K562 (cell line): ENCODE data around the gene DCLK2. TPM values are rescaled to one million over a fixed set of nuclear protein-coding genes. Genes with fewer than 3 reads are reported as not detected.

ENCODE experiments used
- ATAC-seq: fragments of 200-7000 bp; cut with Tn5 transposase; 3 replicates; pipeline ENCODE4 v1.9.1; 2020; ENCODE audit warnings: moderate library complexity
- BruUV-seq: library from RNA; stranded (reverse); fragments of 400-500 nt; replicated peaks from 2 replicates; lab custom pipeline; 2021; lab: Mats Ljungman, UMichigan
- CTCF ChIA-PET: fragments of 300-600 bp; formaldehyde crosslinking; extraction: SDS; loops from one replicate; lab custom pipeline; 2021; ENCODE audit warnings: low intra/inter-chr PET ratio; lab: Yijun Ruan, JAX
- POLR2A ChIA-PET: fragments of 300-600, 350-650 bp; sonication (Branson Sonifier 250); formaldehyde crosslinking; extraction: SDS; loops from one replicate; lab custom pipeline; 2021; ENCODE audit warnings: antibody characterized with exemption, inconsistent platforms; lab: Yijun Ruan, JAX
- DNase-seq, 4 experiments: peaks; one replicate each; pipeline versions ENCODE4 v3.0.0 to v3.0.0-alpha.2; 2011 to 2018; ENCODE audit warnings: low spot score in 3 of 4, mixed read lengths in 3 of 4; ENCODE audit errors: extremely low read depth in 1 of 4
- FAIRE-seq: peaks from 2 replicates; lab custom pipeline; 2011; peaks lifted over from hg19 to GRCh38; lab: Jason Lieb, UNC
- H2AFZ ChIP-seq: 2 replicates; pipeline ENCODE4 v1.6.0; 2011; ENCODE audit warnings: low read depth, low read length, control low read depth, inconsistent platforms
- H3K27ac ChIP-seq: fragments of 200-600 bp; 3 replicates; pipeline ENCODE4 v1.8.0; 2011; ENCODE audit warnings: low read depth, mild to moderate bottlenecking, control low read depth, inconsistent platforms, low read length, moderate library complexity, mixed read lengths; ENCODE audit errors: extremely low read depth
- H3K27me3 ChIP-seq, 2 experiments: fragments of 300-600 bp in 1 of 2; 2 replicates in 1 of 2; 3 replicates in 1 of 2; pipeline versions ENCODE4 v1.6.0 to v1.8.0; 2011; ENCODE audit warnings: inconsistent platforms in 2 of 2, low read length in 2 of 2, mild to moderate bottlenecking in 1 of 2, mixed read lengths in 1 of 2, moderate library complexity in 1 of 2; ENCODE audit not compliant: control insufficient read depth in 2 of 2, insufficient read depth in 2 of 2
- H3K36me3 ChIP-seq: fragments of 300-600 bp; 3 replicates; pipeline ENCODE4 v1.8.0; 2011; ENCODE audit warnings: mild to moderate bottlenecking, low read length, inconsistent platforms; ENCODE audit not compliant: control insufficient read depth, insufficient read depth
- H3K4me1 ChIP-seq, 2 experiments: fragments of 200-600 bp in 1 of 2; replicated peaks in 1 of 2; 2 replicates in 1 of 2; 3 replicates in 1 of 2; pipeline versions ENCODE4 v1.5.1 to v1.8.0; 2011; ENCODE audit warnings: inconsistent platforms in 2 of 2, low read length in 2 of 2, mild to moderate bottlenecking in 1 of 2, mixed read lengths in 1 of 2, moderate library complexity in 1 of 2; ENCODE audit not compliant: control insufficient read depth in 2 of 2, insufficient read depth in 2 of 2
- H3K4me2 ChIP-seq: 2 replicates; pipeline ENCODE4 v1.6.1; 2011; ENCODE audit warnings: low read length, control low read depth, inconsistent platforms, mixed read lengths; ENCODE audit not compliant: insufficient read depth
- H3K4me3 ChIP-seq: fragments of 200-600 bp; sonication (generic), shearing (Covaris generic); 2 replicates; pipeline ENCODE4 v1.5.1; 2016; ENCODE audit warnings: control low read depth, inconsistent platforms
- H3K79me2 ChIP-seq: fragments of 200-600 bp; 3 replicates; pipeline ENCODE4 v1.8.0; 2011; ENCODE audit warnings: low read length, inconsistent platforms; ENCODE audit not compliant: control insufficient read depth, insufficient read depth
- H3K9ac ChIP-seq, 2 experiments: 2 replicates each; pipeline versions ENCODE4 v1.6.0 to v1.6.1; 2011; ENCODE audit warnings: low read depth in 2 of 2, low read length in 2 of 2, control low read depth in 1 of 2, inconsistent platforms in 1 of 2, mild to moderate bottlenecking in 1 of 2, mixed read lengths in 1 of 2; ENCODE audit not compliant: insufficient read depth in 1 of 2
- H3K9me1 ChIP-seq: one replicate; pipeline ENCODE4 v1.6.0; 2011; ENCODE audit warnings: inconsistent platforms, mild to moderate bottlenecking, low read length, moderate library complexity; ENCODE audit not compliant: control insufficient read depth, insufficient read depth
- H3K9me3 ChIP-seq: replicated peaks from 2 replicates; pipeline ENCODE4 v1.5.1; 2011; ENCODE audit warnings: low read depth, low read length, inconsistent platforms; ENCODE audit not compliant: control insufficient read depth, insufficient read depth
- H4K20me1 ChIP-seq: replicated peaks from 2 replicates; pipeline ENCODE4 v1.6.1; 2011; ENCODE audit warnings: low read length, inconsistent platforms, mixed read lengths; ENCODE audit not compliant: control insufficient read depth, insufficient read depth
- ESRRB ChIP-seq: fragments of 250-450 bp; sonication (Bioruptor Pico); IDR thresholded peaks from 2 replicates; pipeline ENCODE4 v1.5.0; 2020; ENCODE audit warnings: mild to moderate bottlenecking, moderate library complexity, borderline replicate concordance
- FOS ChIP-seq: IDR thresholded peaks from 3 replicates; pipeline ENCODE4 v1.6.1; 2011; ENCODE audit not compliant: insufficient read length; ENCODE audit errors: extremely low read depth
- FOSL1 ChIP-seq: fragments of 200-800 bp; sonication (Bioruptor generic); conservative IDR thresholded peaks from 2 replicates; pipeline ENCODE4 v1.6.1; 2016; ENCODE audit warnings: missing genetic modification characterization, missing compliant biosample characterization
- HDGF ChIP-seq: fragments of 450-650 bp; IDR thresholded peaks from 2 replicates; pipeline ENCODE4 v1.6.1; 2016
- HNRNPH1 ChIP-seq: fragments of 200-400 bp; formaldehyde crosslinking; optimal IDR thresholded peaks from 2 replicates; pipeline ENCODE3; 2017; ENCODE audit warnings: low read depth, mild to moderate bottlenecking, low read length, moderate library complexity
- KDM4B ChIP-seq, 2 experiments: fragments of 450-650 bp in 1 of 2; sonication (generic) in 1 of 2; IDR thresholded peaks; 2 replicates each; pipeline ENCODE4 v1.6.1; 2016 to 2017; ENCODE audit warnings: borderline replicate concordance in 2 of 2, antibody characterized with exemption in 1 of 2, low read depth in 1 of 2, mild to moderate bottlenecking in 1 of 2
- NR2C1 ChIP-seq, 2 experiments: fragments of 450-650 bp; IDR thresholded peaks; 2 replicates each; pipeline ENCODE4 v1.6.1; 2017; ENCODE audit warnings: mild to moderate bottlenecking in 2 of 2, antibody characterized with exemption in 1 of 2, inconsistent platforms in 1 of 2, missing compliant biosample characterization in 1 of 2, missing genetic modification characterization in 1 of 2
- POLR2B ChIP-seq: fragments of 450-650 bp; IDR thresholded peaks from 2 replicates; pipeline ENCODE4 v1.6.1; 2018; ENCODE audit warnings: low read depth; ENCODE audit not compliant: partially characterized antibody
- PTBP1 ChIP-seq: fragments of 200-400 bp; formaldehyde crosslinking; IDR thresholded peaks from 2 replicates; pipeline ENCODE4 v1.6.1; 2017; ENCODE audit warnings: low read depth, low read length
- RBM14 ChIP-seq: fragments of 200-400 bp; formaldehyde crosslinking; IDR thresholded peaks from 2 replicates; pipeline ENCODE4 v1.6.1; 2018; ENCODE audit warnings: low read depth, mild to moderate bottlenecking, low read length, moderate library complexity, borderline replicate concordance; ENCODE audit not compliant: insufficient read depth
- SIX5 ChIP-seq, 2 experiments: IDR thresholded peaks; 2 replicates each; pipeline ENCODE4 v1.6.1; 2011; ENCODE audit warnings: low read length in 2 of 2, borderline replicate concordance in 1 of 2, low read depth in 1 of 2, mild to moderate bottlenecking in 1 of 2, moderate library complexity in 1 of 2; ENCODE audit not compliant: insufficient read depth in 1 of 2
- SMC3 ChIP-seq: conservative IDR thresholded peaks from 2 replicates; pipeline ENCODE4 v1.6.1; 2011; ENCODE audit warnings: low read depth, low read length, improper control_type of control experiment; ENCODE audit not compliant: insufficient read depth
- ZKSCAN1 ChIP-seq: fragments of 150-350 bp; IDR thresholded peaks from 2 replicates; pipeline ENCODE4 v1.6.1; 2016; ENCODE audit warnings: low read depth, low read length
- ZNF263 ChIP-seq: sonication (generic); formaldehyde crosslinking; IDR thresholded peaks from 2 replicates; pipeline ENCODE4 v1.8.0; 2022; ENCODE audit warnings: mild to moderate bottlenecking, missing genetic modification reagents, borderline replicate concordance
- ZNF551 ChIP-seq: fragments of 250-450 bp; sonication (Bioruptor Pico); IDR thresholded peaks from 2 replicates; pipeline ENCODE4 v1.5.0; 2021; ENCODE audit warnings: mild to moderate bottlenecking, moderate library complexity
- ZNF584 ChIP-seq: fragments of 200-800 bp; sonication (Bioruptor generic); IDR thresholded peaks from 2 replicates; pipeline ENCODE4 v1.6.1; 2016; ENCODE audit warnings: low read depth, mild to moderate bottlenecking, missing genetic modification characterization, missing compliant biosample characterization
- WGBS: fragments of 100-300 bp; shearing (Covaris generic); methylation state at CpG from one replicate; pipeline ENCODE4 v1.1.6; 2016; ENCODE audit warnings: low coverage, mixed read lengths; ENCODE audit not compliant: insufficient coverage; ENCODE audit errors: missing lambda C conversion rate; 5-methylcytosine and 5-hydroxymethylcytosine counted together
- in situ Hi-C: fragments of 300-500 bp; cut with MboI; formaldehyde crosslinking; loops from 4 replicates; pipeline ENCODE4 v1.15.0; 2018; ENCODE audit warnings: inconsistent platforms, mixed read lengths
- intact Hi-C: fragments of 100-400 bp; cut with micrococcal nuclease; formaldehyde crosslinking; loops from 2 replicates; pipeline ENCODE4 v1.14.2; 2022
- polyA plus RNA-seq, 8 experiments: library from polyadenylated mRNA; depleted of rRNA in 4 of 8; stranded (reverse) in 5 of 8; unstranded in 3 of 8; fragments of >200 nt; fragmentation: Nextera tagmentation in 2 of 8; fragmentation: Illumina TruSeq in 1 of 8; extraction: Ambion mirVana in 2 of 8; extraction: Trizol in 1 of 8; gene quantifications; 2 replicates each; pipeline versions ENCODE4 v1.2.1 to v1.2.3, GENCODE V29; 2011 to 2014; ENCODE audit warnings: inconsistent platforms in 1 of 8, missing spikeins in 1 of 8
- total RNA-seq, 7 experiments: library from RNA; depleted of rRNA in 6 of 7; stranded (reverse); fragments of >200 nt in 6 of 7; fragmentation: Illumina TruSeq in 2 of 7; extraction: Trizol in 2 of 7; gene quantifications; 2 replicates each; pipeline versions ENCODE4 v1.2.1 to v1.2.3, GENCODE V29; 2011 to 2021; ENCODE audit warnings: low replicate concordance in 1 of 7

The DCLK2 gene
- total and polyA plus RNA-seq, 9 of the 15 experiments (the other 6 are each of a cell fraction or from before 2014, with no cell fraction given) = not detected

DNA sequence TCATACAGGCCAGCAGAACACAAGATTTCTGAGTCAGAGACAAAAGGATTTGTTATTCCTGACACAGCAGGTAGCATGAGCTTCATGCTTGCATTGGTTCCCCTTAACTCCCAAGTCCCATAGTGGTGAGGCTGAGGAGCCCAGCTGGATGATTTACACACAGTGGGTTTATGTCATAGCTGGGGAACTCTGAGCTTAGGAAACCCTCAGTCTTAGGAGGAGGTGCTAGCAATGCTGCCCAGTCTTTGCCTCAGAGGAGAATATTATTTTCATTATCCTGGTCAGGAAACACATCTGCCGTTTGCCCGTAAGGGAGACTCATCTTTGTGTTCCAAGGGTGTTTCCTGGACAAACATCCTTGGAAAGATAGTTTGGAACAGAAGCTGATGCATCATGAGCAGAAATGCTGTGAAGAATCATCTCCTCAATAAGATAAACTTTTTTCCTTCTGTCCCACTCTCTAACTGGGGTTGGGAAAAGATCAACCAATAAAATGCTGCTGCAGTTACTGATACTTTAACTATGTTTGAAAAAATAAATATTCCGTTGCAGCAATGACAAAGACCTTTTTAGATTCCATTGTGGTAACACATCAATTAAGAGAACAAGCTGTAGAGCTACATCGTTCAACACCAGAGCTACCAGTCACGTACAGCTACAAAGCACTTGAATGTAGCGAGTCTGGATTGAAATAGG, 146.8 kb downstream of the DCLK2 start (continued):
- TF ChIP-seq SMC3 (no peak), HDGF (no peak), KDM4B (IDR thresholded peaks at IDR 0.05; ENCODE audit: borderline replicate concordance in 2 of 2, low read depth in 1 of 2) (no peak), ZNF263 (CRISPR knock-in tag) (no peak), FOS (no peak), POLR2B (no peak), HNRNPH1 (no peak)

GRCh38 chr4:150229520-150229919, 151.3 kb downstream of the DCLK2 start:
- H3K9me1 ChIP-seq = no peaks in the 10 kb centered on the region
- no peak overlapping the region for H3K27ac ChIP-seq
- no peak for ATAC-seq
- H3K79me2 ChIP-seq = no peaks in the 10 kb centered on the region
- no peaks in the 10 kb centered on the region for H3K9me3 ChIP-seq
- H2AFZ ChIP-seq = no peak overlapping the region
- no peak for DNase-seq
- TF ChIP-seq ZKSCAN1 (no peak), NR2C1 (IDR thresholded peaks at IDR 0.05) (no peak), NR2C1 (tag; IDR thresholded peaks at IDR 0.05) (no peak), ZNF584 (CRISPR knock-in tag) (no peak), ESRRB (CRISPR knock-in tag) (no peak), ZNF551 (no peak), FOSL1 (tag) (peak; percentile 42; the same call in 1 of the 2 replicates), PTBP1 (no peak), RBM14 (no peak), SIX5 (IDR thresholded peaks at IDR 0.05; ENCODE audit: borderline replicate concordance in 1 of 2, insufficient read depth in 1 of 2, low read depth in 1 of 2, low read length in 2 of 2) (no peak)
- FAIRE-seq = no peak
- CTCF ChIA-PET = no interaction called here
- H3K27me3 ChIP-seq = peaks cover 8 to 16% of the 10 kb centered on the region in 2 experiments; a peak in 3 of 5 replicates
- no peak overlapping the region for H3K9ac ChIP-seq
- intact Hi-C loops (no loop called here), in situ Hi-C loops (no loop called here)
- H3K4me1 ChIP-seq = no peaks in the 10 kb centered on the region
- POLR2A ChIA-PET = no interaction called here
- H3K36me3 ChIP-seq = no peaks in the 10 kb centered on the region
- no peaks in the 10 kb centered on the region for H4K20me1 ChIP-seq
- no peak overlapping the region for H3K4me2 ChIP-seq
- WGBS = 0% methylated on average over 1 of the region's 1 CpG
- H3K4me3 ChIP-seq = no peak overlapping the region
- BruUV-seq = no TSS peak
